NCI-H82 treated with DMSO at 0.1 percent for 48 hours (cell line): ENCODE results near the gene SULT4A1.

Experiments used
- DNase-seq: peaks from one replicate; lab custom pipeline; 2025; ENCODE audit not compliant: unreplicated experiment; lab: John Stamatoyannopoulos, UW

SULT4A1 gene

GRCh38 chr22:43828998-43829782 is 33.1 kb downstream of the SULT4A1 start:
- DNase-seq, result no peak

- DNase-seq, result no peak
These were observed 33.7 kb downstream of the SULT4A1 start for GRCh38 chr22:43828725-43828997.

- no peak for DNase-seq
These were observed 34.2 kb downstream of the SULT4A1 start for GRCh38 chr22:43827926-43828724.

- no peak for DNase-seq
These were observed 35.1 kb downstream of the SULT4A1 start for GRCh38 chr22:43827003-43827735.

GRCh38 chr22:43826142-43827002 is 35.9 kb downstream of the SULT4A1 start:
- no peak for DNase-seq

GRCh38 chr22:43825651-43826050 is 36.7 kb downstream of the SULT4A1 start:
- DNase-seq, result no peak

GRCh38 chr22:43824724-43825420 is 37.4 kb downstream of the SULT4A1 start:
- DNase-seq, result no peak

GRCh38 chr22:43823911-43824665 is 38.2 kb downstream of the SULT4A1 start:
- no peak for DNase-seq

GRCh38 chr22:43823353-43823908 is 38.9 kb downstream of the SULT4A1 start:
- no peak for DNase-seq

- DNase-seq, result no peak
These were observed 40.5 kb downstream of the SULT4A1 start for GRCh38 chr22:43821606-43822425.

GRCh38 chr22:43820651-43821305 is 41.5 kb downstream of the SULT4A1 start:
- DNase-seq, result no peak

- DNase-seq, result no peak
These were observed 42.2 kb downstream of the SULT4A1 start for GRCh38 chr22:43819931-43820640.

GRCh38 chr22:43819421-43819921 is 42.8 kb downstream of the SULT4A1 start:
- no peak for DNase-seq

GRCh38 chr22:43818981-43819380 is 43.3 kb downstream of the SULT4A1 start:
- no peak for DNase-seq

- no peak for DNase-seq
These were observed 44.9 kb downstream of the SULT4A1 start for GRCh38 chr22:43817402-43817801.

GRCh38 chr22:43814264-43814663 is 48.0 kb downstream of the SULT4A1 start:
- no peak for DNase-seq

GRCh38 chr22:43812890-43813289 is 49.4 kb downstream of the SULT4A1 start:
- no peak for DNase-seq
